ENCODE measurements around the gene RALB. TPM values are rescaled to one million over a fixed set of nuclear protein-coding genes. Genes with fewer than 3 reads are reported as not detected.

RALB gene
- total RNA-seq, 4 donors from 2014 or later: 20.1 to 45.0 (median 30.4) TPM

DNA sequence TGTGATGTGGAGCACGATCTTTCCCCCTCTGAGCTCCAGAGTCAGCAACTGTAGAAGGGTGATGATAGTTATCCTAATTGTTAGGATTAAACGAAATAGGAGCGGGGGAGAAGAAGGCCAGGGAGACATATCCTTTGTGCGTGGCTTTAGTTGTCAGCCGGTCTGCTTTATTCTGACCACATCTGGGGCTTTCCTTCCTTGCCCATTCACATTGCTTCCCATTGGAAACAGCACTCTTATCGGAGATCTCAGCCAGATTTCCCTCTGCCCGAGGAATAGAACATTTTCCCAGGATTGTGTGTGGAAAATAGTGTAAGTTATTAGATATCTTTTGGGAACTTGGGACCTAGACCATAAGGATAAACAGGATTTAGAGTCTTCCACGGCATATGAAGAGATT is 1.5 kb downstream of the RALB start:
- in situ Hi-C loops (cut with MboI; ENCODE audit: low sequenced_read_pairs in 4 of 4): no loop called here
- peak overlapping the region; percentile 67 to 87 (median 73) for H3K4me3 ChIP-seq

DNA sequence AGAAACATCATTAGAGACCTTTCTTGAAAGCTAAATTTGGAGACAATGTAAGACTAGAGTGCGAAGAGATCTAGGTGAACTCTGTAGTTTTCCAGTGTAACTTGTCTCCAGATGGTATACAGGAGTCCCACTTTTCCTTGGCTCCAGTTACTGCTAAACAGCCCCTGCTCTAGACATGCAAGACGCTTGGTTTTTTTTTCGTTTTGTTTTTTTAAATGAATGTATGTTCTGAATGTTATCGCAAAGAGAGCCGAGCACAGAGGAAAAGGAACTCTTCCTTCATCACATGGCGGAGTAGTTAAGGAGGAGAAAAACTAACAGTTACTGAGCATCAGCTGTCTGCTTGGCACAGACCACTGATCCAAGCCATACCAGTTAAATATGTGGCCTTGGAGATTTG is 2.4 kb downstream of the RALB start:
- Histone ChIP-seq H3K27me3 (no peaks in the 10 kb centered on the region), H3K36me3 (no peaks in the 10 kb centered on the region), H3K9me3 (no peaks in the 10 kb centered on the region), H3K4me1 (peaks cover 13 to 33% of the 10 kb centered on the region in 2 donors), H3K27ac (no peak overlapping the region), H3K4me3 (no peak overlapping the region)
- ATAC-seq: no peak
- in situ Hi-C loops (cut with MboI; ENCODE audit: low sequenced_read_pairs in 4 of 4): no loop called here
- intact Hi-C loops (cut with DNase I; ENCODE audit: low total_unique reads): loop anchor here (10.0 kb wide), 1 partner anchor 420 kb away; no protein-coding TSS in a partner anchor
- TF ChIP-seq, protein P1, sequence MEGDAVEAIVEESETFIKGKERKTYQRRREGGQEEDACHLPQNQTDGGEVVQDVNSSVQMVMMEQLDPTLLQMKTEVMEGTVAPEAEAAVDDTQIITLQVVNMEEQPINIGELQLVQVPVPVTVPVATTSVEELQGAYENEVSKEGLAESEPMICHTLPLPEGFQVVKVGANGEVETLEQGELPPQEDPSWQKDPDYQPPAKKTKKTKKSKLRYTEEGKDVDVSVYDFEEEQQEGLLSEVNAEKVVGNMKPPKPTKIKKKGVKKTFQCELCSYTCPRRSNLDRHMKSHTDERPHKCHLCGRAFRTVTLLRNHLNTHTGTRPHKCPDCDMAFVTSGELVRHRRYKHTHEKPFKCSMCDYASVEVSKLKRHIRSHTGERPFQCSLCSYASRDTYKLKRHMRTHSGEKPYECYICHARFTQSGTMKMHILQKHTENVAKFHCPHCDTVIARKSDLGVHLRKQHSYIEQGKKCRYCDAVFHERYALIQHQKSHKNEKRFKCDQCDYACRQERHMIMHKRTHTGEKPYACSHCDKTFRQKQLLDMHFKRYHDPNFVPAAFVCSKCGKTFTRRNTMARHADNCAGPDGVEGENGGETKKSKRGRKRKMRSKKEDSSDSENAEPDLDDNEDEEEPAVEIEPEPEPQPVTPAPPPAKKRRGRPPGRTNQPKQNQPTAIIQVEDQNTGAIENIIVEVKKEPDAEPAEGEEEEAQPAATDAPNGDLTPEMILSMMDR (IDR thresholded peaks at IDR 0.05 in 4 of 5, conservative IDR thresholded peaks at IDR 0.05 in 1 of 5): no peak
- TF ChIP-seq POLR2A (IDR thresholded peaks at IDR 0.05): no peak
- DNase-seq: no peak

More for the DNA sequence above, 1.5 kb downstream of the RALB start:
- Histone ChIP-seq H3K27me3 (no peaks in the 10 kb centered on the region), H3K9me3 (no peaks in the 10 kb centered on the region), H3K36me3 (no peaks in the 10 kb centered on the region), H3K4me1 (peaks cover 13 to 33% of the 10 kb centered on the region in 2 donors), H3K27ac (peak overlapping the region in 2 of 4 donors; percentile 78 to 89)
- DNase-seq (no peak), ATAC-seq (no peak)
- intact Hi-C loops (cut with DNase I; ENCODE audit: low total_unique reads): loop anchor here (10.0 kb wide), 1 partner anchor 421 kb away; no protein-coding TSS in a partner anchor
- TF ChIP-seq, protein P1 (IDR thresholded peaks at IDR 0.05 in 4 of 5, conservative IDR thresholded peaks at IDR 0.05 in 1 of 5): no peak
- TF ChIP-seq POLR2A (IDR thresholded peaks at IDR 0.05): no peak

DNA sequence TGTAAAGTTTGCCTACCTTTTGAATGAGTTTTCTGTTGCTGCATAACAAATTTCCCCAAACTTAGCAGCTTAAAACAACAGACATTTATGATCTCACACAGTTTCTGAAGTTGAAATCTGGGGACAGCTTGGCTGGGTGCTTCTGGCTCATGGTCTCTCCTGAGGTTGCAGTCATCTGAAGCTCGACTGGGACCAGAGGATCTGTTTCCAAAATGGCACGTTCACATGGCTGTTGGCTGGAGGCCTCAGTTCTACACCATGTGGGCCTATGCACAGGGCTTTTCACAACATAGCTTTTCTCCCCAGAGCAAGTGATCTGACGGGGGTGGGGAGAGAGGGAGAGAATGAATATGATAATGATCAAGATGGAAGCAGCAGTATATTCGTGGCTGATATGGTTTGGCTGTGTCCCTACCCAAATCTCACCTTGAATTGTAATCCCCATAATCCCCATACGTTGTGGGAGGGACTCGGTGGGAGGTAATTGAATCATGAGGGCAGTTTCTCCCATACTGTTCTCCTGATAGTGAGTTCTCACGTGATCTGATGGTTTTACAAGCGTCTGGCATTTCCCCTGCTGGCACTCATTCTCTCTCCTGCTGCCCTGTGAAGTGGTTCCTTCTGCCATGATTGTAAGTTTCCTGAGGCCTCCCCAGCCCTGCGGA is 3.5 kb downstream of the RALB start:
- Histone ChIP-seq H3K4me3 (no peak overlapping the region), H3K9me3 (no peaks in the 10 kb centered on the region), H3K36me3 (no peaks in the 10 kb centered on the region), H3K27me3 (no peaks in the 10 kb centered on the region), H3K4me1 (peaks cover 13 to 33% of the 10 kb centered on the region in 2 donors), H3K27ac (no peak overlapping the region)
- TF ChIP-seq, protein P1 (IDR thresholded peaks at IDR 0.05 in 4 of 5, conservative IDR thresholded peaks at IDR 0.05 in 1 of 5): no peak
- TF ChIP-seq POLR2A (IDR thresholded peaks at IDR 0.05): no peak
- ATAC-seq (no peak), DNase-seq (no peak)
- intact Hi-C loops (cut with DNase I; ENCODE audit: low total_unique reads) (loop anchor here (10.0 kb wide), 1 partner anchor 419 kb away; no protein-coding TSS in a partner anchor), in situ Hi-C loops (cut with MboI; ENCODE audit: low sequenced_read_pairs in 4 of 4) (no loop called here)

DNA sequence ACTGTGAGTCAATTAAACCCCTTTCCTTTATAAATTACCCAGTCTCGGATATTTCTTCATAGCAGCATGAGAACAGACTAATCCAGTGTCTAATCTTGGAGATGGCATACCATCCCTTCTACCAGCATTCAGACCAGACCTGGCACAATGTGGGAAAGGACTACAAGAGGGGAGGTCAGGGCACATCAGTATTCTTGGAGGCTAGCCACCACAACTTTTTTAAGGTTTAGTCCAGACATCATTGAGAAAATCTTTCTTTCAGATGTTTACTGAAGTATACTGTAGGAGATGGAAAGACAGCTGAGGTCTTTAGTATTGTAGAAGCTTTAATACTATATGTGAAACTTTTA is 4.0 kb downstream of the RALB start:
- Histone ChIP-seq H3K27me3 (no peaks in the 10 kb centered on the region), H3K4me1 (peaks cover 13 to 32% of the 10 kb centered on the region in 2 donors), H3K27ac (no peak overlapping the region), H3K4me3 (no peak overlapping the region), H3K9me3 (no peaks in the 10 kb centered on the region), H3K36me3 (no peaks in the 10 kb centered on the region)
- DNase-seq (no peak), ATAC-seq (no peak)
- TF ChIP-seq, protein P1 (IDR thresholded peaks at IDR 0.05 in 4 of 5, conservative IDR thresholded peaks at IDR 0.05 in 1 of 5): no peak
- TF ChIP-seq POLR2A (IDR thresholded peaks at IDR 0.05): no peak
- in situ Hi-C loops (cut with MboI; ENCODE audit: low sequenced_read_pairs in 4 of 4): no loop called here
- intact Hi-C loops (cut with DNase I; ENCODE audit: low total_unique reads): loop anchor here (10.0 kb wide), 1 partner anchor 418 kb away; no protein-coding TSS in a partner anchor
